ENCODE results near the gene POLA1.

POLA1 gene

DNA sequence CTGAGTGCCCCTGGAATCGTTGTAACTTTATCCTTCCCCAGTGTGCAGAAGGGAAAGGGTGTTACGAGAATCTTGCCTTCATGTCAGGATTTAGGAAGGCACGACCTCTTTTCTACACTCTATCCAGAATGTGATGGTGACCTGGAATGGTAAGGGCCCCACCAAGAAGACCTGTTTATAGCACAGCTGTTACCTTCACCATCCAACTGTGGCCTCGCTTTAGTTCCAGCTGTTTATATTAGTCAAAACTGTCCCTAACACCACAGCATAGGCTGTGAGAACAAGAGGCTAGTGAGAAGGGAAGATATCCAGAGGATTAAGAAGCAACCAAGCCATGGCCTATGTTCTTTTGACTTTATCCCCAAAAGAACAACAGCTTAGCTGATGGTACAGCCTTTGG is 294.0 kb downstream of the POLA1 start:
- DNase-seq: no peak

DNA sequence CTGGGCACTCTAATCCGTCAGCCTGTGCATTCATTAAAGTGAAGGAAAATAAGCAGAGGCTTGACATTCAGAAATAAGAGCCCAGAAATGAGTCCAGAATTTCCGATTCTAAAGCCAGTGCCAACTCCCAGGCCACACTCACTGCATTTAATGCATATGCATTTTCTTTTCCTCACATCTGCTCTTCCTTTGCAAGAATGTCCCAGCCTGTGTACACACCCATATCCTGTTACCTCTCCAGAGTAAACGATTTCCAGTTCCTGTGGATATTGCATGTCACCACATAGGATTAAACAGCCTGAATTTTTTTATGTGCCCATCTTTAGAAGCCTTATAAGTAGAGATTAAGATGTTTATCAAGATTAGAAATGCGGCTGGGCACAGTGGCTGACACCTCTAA is 294.6 kb downstream of the POLA1 start:
- no peak for DNase-seq

DNA sequence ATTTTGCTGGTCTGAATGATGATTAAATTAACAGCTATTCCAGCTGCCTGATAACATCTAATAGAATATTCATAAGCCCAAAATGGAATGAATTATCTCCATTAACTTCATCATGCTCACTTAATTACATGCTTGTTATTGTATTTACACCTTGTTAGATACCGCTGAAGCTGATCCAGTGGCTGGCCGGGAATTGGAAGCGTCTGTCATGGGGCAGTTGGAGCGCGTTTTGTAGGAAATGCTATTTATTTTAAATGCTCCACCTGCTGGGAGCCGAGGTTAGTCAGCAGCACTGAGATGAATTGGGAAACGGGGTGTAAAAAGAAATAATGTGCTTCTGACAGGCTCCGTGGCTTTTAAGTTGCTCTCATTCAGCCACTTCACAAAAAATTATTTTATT is 296.8 kb downstream of the POLA1 start:
- DNase-seq: no peak

- no peak for DNase-seq
Observed at GRCh38 chrX:24993879-24994278, 300.2 kb downstream of the POLA1 start.

DNA sequence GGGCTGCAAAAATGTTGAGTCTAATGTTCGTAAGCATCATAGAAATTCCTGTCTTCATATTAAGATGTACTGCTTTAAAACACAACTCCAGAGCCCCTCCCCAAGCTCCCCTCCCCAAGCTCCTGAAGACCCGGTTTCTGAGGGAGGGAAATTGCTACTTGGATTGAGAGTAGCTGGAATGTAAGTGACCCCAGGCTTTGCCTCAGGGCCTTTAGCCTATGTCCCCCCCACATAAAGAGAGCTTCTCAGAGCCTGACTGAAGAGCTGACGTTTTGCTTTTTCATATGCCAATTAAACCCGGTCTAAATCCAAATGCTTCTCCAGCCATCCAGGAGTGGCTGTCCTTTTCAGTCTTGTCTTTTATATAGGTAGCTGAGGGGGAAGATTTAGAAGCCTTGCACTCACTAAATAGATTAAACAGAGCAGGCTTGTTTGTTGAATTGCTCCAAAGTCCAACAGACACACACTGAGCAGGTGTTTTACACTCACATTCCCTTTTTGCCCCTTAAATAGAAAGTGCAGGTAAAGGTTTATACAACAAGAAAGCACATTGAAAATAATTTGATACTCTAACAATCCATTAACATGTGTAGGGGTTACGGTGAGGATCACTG is 302.5 kb downstream of the POLA1 start:
- no peak for DNase-seq

DNA sequence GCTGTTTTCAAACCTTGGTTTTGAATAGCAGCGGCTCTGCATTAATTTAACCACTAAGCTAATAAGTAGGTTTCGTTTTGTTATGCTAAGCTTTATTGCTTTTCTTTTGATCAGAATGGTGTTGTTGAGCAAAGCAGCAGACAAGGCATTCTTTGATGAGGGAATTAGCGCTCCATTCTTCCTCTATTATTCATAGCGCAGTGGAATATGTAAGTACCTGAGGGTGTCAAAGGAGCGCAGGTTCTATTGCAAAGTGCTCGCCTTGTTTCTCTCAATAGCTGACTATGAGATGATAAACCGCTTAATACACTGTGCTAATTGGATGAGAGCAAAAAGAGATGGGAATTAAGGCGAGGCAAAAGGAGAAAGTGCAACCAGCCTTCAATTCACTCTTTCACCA is 305.8 kb downstream of the POLA1 start:
- no peak for DNase-seq

DNA sequence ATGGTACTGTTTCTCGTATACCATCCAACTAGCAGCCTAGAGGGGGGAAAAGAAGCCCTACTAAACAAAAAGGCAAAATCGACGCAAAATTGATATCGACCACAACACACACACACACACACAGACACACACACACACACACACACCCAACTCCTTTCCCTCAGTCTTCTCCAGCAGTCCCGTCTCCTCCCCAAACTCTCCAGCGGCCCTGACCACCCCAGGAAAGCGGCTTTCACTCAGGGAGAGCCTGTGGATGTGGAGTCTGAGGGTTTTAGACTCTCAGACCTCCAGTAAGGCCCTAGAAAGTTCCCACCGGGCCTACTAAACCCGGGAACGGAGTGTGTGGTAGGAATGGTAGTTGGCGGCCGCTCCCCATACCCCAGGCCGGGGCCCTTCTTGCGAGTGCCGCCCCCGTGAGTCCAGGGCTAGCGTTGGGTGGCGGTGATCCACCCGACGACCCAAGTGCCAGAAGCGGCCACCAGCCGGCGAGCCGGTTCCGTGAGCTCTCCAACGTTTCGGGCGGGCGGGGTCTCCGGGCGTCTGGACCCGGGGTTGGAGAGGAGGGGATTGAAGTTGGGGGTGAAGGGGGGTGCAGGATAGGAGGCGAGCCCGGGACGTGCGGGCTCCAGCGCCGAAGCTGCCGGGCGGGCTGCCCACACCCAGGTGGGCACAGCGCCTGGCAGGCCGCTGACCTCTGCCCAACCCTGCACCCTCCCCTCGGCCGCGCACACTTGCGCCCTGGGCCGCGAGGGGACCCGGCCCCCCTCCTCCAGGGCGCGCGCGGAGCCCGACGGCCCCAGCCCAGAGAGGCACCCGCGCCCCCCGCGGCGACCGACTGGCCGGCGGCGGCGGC is 308.3 kb downstream of the POLA1 start:
- no peak for DNase-seq

- no peak for DNase-seq
Observed at GRCh38 chrX:25002661-25003020, 308.9 kb downstream of the POLA1 start.

- DNase-seq: no peak
Observed at GRCh38 chrX:25003066-25003849, 309.5 kb downstream of the POLA1 start.

DNA sequence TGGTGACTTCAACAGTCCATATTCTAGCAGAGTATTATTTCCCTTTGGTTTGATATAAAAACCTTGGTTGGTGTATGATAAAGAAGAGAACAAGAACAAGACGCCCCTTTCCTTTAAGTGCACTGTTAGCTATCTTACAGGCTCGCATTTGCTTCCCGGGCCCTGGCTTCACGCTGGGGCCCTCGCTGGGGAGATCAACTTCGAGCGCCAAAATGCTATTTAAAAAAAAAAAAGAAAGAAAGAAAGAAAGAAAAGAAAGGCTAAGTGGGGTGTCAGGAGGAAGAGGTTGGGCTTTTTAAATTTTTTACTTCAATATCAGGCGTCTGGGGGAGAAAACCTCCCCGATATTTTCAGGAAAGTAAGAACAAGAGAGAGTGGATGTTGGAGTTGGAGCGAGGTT is 310.3 kb downstream of the POLA1 start:
- no peak for DNase-seq

GRCh38 chrX:25004485-25005032 is 310.8 kb downstream of the POLA1 start:
- DNase-seq: no peak

DNA sequence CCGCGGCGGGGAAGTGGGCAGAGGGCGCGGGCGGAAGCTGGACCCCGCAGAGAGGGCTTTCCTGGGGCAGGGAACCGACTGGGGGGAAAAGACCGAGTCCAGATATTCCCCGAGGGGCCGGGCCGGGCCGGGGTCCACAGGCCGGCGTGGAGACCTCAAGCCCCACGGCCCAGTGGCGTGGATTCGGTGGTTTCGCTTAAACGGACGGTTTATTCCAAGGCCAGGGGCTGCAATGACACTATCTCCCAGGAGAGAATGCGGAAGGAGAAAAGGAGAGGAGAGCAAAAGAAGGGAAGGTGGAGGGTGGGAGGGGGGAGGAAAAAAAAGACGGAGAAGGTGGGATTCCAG is 311.3 kb downstream of the POLA1 start:
- DNase-seq: no peak

GRCh38 chrX:25005382-25006185 is 311.9 kb downstream of the POLA1 start:
- DNase-seq: no peak

- no peak for DNase-seq
Observed at GRCh38 chrX:25006586-25007058, 312.9 kb downstream of the POLA1 start.

DNA sequence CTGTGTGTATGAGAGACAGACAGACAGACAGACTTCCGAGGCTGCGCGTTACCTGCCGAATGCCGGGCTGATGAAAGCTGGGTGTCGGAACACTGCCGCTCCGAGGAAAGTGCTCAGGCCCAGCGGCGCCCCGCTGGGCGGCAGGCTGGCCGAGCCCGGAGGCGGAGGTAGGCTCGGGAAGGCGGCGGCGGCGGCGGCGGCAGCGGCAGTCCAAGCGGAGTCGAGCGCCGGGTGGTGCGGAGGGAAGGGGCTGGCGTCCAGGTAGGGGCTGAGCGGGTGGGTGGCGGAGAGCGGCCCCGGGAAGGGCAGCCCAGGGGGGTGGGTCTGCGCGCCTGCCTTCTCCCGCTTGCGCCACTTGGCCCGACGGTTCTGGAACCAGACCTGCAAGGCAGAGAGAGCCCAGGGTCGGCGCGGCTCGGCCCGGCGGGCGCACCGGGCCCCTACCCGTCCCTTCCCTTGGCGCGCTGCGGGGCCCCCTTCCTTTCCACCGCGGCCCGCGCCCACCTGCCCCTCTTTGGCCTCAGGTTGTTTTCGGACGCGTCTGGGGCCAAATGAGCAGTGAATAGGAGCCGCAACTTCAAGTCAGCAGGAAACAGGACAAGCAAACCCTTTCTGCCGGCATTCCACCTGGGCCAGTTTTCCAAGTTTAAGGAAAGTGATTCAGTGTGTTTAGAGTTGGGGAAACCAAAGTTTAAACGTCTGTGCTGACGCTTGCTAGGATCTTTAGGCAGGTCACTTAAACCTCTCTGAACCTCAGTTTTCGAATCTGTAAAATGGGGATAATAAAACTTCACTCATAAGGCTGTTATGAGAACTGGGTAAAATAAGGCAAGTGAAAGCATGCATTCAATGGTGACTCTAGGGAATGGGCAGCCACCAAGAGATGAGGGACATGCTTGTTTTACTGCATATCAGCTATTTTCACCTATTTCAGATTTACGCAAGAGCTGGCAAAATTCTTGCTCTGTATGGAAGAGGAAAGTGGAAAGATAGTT is 313.6 kb downstream of the POLA1 start:
- DNase-seq: no peak

- no peak for DNase-seq
Observed at GRCh38 chrX:25009407-25009806, 315.7 kb downstream of the POLA1 start.

DNA sequence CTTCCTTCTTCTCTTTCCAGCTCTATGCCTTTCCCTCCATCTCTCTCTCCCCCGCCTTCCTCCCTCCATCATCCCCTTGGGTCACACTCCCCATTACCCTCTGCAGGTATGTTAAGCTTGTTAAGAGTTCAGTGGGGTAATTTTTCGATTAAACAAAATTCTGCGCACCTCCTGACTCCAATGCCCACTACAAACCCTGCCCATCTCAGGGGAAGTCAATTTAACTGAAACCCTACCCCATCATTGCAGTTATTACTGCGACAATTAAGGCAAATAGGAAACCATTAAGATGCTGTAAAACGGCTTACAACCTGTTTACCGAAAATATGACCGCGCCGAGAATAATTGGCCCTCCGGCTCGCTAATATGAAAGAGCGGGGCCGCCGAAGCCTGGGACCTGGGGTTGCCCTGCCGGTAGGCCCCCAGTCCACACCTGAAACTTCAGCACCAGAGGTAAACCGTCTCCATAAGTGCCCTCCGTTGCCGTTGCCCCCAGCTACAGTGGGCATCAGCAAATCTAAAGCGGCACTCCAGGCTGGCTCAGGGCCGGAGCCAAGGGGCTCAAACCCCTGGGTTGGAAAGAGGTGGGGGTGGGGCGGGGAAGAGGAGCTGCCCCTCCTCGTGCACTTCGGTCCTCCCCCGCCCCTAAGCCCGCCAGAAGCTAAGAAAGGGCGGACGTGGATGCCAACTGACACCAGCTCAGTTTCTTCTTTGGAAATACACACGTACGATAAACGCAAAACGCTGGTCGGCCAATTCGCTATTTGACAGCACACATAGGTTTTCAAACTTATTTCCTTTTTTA is 317.3 kb downstream of the POLA1 start:
- DNase-seq: no peak

DNA sequence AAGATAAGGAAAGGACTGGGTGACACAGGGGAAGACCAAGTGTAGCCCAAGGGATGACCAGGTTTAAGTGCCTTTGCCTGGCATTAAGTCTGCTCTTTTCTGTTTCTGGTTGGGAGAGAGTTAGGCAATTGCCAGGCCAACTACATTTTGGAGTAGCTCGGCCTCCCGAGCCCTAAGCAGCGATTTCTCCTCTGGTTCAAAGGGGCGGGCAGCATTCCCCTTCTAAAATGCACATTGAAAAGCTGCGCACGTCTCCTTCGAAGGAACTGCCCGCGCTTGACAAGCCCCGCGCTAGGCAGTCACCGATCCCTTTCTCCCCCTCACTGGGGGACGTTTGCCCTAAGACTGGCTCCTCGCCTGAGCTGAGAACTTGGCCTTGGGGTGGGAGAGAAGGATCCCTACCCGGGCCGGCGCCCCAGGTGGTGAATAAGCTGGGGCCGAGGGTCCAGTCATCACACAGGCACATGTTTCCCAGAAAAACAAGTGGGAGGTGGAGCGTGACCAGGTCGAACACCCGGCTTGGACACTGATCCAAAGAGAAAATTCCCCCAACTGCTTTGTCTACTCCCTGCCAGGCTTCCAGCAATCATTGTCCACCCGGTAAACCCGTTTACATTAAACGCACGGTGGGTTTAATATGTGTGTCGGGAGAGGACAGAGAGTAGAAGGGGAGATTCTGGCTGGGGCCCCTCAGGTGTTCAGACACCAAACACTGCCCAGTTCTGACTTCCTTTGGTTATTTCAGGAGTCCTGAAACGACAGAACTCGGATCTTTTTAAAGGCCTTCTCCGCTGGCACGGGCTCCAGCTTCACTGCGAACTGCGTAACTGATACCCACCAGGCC is 318.1 kb downstream of the POLA1 start:
- DNase-seq: no peak

GRCh38 chrX:25012433-25012735 is 318.7 kb downstream of the POLA1 start:
- DNase-seq: no peak
